HG02884 (cell line): ENCODE results near the gene SH3YL1.
"Not testable (repeated sequence)": the region's sequence is repeated elsewhere in the genome, so short reads cannot be mapped to it uniquely, and the experiment has no call there.

Experiments
- ATAC-seq: cut with Tn5 transposase; IDR thresholded peaks from one replicate; pipeline ENCODE4 v1.9.1; 2021; ENCODE audit warnings: mild to moderate bottlenecking, moderate library complexity; ENCODE audit not compliant: unreplicated experiment

SH3YL1 gene

DNA sequence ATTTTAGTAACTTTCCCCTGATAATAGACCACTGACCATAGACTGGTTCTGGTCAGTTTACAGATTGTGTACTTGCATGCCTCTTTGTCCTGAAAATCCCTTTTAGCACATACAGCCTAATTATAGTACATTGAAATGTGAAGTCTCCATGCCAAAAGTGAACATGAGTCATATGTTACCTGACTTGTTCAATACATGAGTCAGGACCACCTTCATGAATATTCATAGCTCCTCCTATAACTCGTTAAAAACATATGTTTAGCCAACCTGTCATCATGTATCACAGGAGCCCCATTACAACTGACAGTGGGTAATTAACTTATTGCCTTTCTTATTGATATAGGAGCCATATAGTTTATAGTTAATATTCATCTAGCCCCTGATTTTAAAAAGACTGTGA, 78.6 kb downstream of the SH3YL1 start:
- ATAC-seq = no peak

DNA sequence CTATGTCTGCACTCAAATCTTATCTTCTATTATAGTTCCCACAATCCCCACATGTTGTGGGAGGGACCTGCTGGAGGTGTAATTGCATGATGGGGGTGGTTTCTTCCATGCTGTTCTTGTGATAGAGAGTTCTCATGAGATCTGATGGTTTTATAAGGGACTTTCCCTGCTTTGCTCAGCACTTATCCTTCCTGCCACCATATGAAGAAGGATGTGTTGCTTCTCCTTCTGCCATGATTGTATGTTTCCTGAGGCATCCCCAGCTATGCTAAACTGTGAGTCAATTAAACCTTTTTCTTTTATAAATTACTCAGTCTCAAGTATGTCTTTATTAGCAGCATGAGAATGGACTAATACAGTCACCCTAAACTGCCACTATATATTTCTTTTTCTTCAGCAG, 79.1 kb downstream of the SH3YL1 start:
- no peak for ATAC-seq

DNA sequence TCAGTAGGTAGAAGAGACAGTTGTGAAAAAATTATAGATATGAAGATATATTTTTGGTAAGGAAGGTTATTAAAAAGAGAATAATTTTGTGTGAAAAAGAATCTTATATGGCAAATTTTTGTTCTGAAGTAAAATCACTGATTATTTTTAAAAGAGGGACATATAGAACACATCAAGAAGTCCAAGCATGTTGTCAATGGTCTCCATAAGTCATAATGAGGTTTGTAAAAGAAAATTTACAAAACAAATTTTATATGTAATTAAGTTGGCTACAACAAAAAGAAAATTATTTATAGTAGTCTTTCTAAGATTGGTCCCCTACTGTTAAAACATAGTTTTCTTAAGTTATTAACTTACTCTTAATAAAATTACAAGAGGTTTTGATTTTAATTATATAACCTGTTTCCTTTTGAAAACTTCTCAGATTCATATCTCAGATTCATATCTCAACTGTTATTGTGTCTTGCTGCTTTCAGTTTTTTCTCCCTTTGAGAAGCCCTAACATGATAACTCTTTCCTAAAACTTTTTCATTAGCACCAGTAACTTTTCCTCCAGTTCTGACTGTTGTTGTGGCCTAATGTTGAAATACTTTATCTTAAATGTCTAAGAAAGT, 81.2 kb downstream of the SH3YL1 start:
- no peak for ATAC-seq

DNA sequence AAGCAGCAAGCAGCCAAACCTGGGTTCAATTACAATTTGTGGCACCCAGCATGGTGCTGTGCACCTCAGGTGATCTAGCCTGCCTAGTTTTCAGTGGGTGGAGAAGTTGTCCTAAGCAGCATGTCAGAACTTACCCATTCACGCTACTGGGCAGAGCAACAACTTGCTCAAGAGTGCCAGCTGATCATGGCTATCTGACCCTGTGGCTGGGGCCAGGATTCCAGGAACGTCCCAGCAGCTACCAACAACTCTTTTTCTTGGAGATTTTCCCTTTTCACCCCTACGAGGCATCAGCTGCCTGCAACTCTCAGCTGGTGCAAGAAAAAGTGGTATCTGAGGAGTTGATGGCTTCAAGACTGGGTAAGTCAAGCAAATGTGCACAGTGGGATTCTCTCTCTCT, 83.5 kb downstream of the SH3YL1 start:
- ATAC-seq = no peak

DNA sequence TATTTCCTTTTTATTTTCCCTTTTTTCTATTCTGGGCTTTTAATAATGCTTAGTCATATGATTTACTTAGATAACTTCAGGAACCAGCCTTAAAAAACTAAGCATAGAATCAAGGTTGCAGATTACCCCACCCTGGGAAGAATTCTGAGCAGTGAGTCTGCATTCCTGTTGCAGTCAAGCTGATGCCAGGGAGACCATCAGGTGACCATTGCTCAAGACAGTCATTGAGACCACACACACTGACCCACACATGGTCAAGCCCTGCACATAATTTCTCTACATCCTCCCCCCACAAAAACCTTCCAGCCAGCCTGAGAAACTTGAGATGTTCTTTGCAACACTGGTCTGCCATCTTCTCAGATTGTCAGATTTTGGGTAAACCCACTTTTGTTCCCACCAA, 83.9 kb downstream of the SH3YL1 start:
- ATAC-seq = no peak

DNA sequence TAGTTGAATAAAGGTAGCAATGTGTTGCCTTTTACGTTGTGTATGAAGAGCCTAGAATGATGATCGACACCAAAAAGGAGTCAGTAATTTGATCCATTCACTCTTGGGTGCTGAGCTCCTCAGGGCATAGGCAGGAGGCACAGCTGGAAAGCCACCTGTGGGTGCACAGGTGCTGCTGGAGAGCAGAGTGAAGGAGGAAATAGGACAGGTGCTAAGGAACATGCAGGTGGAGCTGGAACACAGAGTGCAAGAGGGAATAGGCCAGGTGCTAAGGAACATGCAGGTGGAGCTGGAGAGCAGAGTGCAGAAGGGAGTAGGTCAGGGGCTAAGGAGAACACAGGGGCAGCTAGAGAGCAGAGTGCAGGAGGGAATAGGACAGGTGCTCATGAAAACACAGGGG, 86.1 kb downstream of the SH3YL1 start:
- no peak for ATAC-seq

DNA sequence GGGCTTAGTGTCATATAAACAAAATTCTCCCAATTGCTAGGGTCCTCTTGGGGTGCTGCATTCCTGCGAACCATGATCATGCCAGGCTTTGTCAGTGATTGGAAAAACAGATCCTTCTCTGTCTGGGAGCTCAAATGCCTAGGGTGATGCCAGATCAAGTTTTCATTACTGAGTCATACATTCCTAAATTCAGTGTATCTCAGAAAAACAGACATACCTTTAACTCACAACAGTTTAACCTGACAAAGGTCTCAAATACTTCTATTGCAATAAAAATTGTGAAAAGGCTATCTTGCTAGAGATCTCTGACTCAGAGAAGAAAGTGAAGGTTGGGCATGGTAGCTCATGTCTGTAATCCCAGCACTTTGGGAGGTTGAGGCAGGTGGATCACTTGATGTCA, 86.9 kb downstream of the SH3YL1 start:
- ATAC-seq = no peak

DNA sequence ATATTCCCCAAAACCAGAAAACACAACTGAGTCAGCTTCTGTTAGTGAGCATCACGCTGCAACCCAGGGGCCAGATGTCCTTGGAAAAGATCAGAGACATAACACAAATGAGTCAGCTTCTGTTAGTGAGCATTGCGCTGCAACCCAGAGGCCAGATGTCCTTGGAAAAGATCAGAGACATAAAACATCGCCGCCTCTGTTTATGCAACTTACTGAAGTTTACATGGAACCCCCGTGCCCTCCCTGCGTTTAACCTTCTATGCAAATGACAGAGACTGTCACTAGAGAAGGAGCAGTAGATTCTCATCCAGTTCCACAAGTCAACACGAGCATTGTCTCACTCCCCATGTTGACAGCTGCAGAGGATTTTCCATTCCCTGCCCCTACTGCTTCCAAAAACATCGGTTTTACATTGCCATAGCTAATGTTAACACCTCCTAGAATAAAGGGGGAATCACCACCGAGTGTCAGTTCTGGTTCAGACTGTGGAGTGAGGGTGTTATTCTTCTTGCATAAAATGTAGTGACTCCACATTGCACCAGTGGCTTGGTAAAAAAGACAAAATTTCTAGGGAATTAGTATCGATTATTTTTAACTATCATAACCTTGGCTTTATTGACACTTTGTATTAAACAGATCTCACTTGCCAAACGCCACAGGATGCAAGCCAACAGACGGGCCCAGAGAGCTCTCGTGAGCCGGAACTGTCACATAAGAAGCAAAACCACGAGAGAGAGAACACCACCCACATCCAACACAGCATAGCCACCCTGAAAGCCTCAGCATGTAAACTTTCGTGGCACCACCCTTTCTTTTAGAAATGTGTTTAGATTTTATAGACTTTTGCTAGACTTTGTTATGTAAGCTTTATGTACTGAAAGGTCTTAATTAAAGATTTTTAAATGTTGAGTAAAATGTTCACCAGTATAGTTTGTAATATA, 87.7 kb downstream of the SH3YL1 start:
- no peak for ATAC-seq

DNA sequence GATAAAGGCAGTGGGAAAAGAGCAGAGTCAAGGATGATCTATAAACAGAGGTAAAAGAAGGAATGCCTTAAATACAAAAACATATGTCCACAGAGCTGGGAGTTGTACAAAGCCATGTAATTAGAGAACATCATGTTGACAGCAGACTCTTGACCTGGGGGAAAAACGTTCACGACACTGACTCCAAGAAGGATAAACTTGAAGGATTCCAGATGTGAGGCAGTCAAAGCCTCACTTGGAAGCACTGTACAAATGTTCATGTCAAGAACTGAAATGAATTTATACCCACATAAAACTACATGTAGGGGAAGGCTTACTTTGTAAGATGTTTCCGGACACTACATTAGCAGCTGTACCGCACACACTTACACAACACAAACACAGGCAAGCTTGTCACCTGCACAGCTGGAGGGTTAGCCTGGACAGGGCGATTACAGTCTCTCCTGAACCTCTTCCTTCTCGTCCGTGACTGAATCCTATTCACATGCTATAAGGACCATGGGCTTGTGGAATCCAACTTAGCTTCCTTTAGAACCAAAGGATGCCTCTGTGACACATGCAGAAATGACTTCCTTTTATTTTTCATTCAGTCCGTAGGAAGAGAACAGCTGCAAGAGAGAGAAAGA, 88.6 kb downstream of the SH3YL1 start:
- no peak for ATAC-seq

DNA sequence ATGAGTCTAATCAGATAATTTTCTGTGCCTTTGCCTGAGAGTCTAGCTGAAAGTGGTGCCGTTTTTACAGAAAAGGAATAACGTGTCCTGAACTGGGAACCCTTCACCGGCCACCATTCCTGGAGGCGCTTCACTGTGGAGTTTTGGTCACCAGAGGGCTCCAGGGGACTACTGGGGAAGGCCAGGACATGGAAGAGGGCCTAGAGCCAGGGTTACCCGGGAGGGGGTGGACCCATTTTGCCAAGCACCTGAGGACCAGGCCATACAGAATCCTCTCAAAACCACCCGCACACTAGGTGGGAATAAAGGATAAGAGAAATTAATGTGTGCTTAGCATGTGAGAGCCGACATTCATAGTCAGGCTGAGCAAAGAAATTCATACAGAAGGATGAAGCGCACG, 91.7 kb downstream of the SH3YL1 start:
- ATAC-seq = not testable (repeated sequence)

DNA sequence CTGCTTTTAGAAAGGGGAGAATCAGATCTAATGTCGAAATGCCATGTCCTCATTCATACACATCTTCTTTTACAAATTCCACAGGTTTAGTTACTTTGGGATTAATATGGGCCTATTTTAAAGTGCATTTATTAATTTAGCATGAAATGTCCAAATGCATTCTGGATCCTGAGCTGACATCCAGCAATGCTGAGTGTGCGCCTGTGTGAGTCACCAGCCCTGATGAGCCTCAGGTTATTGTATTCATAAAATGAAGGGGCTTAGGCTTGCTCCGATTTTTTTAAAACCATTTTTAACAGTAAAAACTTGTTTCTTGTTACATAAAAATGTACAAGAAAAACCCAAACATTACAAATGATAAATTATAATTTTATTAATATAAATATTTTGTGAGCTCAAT, 94.1 kb downstream of the SH3YL1 start:
- no peak for ATAC-seq
